ENCODE data around the gene DUSP16. TPM values are rescaled to one million over a fixed set of nuclear protein-coding genes. Genes with fewer than 3 reads are reported as not detected.

DUSP16 gene
- total RNA-seq, 1 donor, result 29.5 TPM

DNA sequence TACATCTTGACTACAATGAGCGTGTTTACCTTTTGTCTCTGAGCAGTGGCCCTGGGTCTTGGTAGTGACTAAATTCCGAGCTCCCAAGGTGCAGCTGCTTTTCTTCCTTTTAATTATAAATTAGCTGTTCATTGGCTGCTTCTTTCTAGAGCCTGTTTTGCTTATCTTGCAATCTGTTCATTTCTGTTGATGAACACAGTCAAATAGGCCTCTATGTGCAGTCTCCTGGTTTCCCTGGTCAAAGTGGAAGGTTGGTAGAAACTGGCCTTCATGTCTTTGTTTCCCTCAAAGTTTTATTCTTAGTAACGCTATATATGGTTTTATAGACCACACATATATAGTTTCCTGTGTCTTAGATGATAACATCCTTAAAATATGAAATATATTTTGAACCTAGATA, 94.1 kb downstream of the DUSP16 start:
- Histone ChIP-seq H3K9me3 (ENCODE audit: low read depth, low read length) (no peaks in the 10 kb centered on the region), H3K4me1 (ENCODE audit: insufficient read depth, low read length) (peaks cover 37% of the 10 kb centered on the region), H3K4me3 (ENCODE audit: low read length) (no peak overlapping the region), H3K27me3 (ENCODE audit: insufficient read depth, low read length) (no peaks in the 10 kb centered on the region)

- peaks cover 37% of the 10 kb centered on the region for H3K4me1 ChIP-seq (ENCODE audit: insufficient read depth, low read length)
- no peaks in the 10 kb centered on the region for H3K27me3 ChIP-seq (ENCODE audit: insufficient read depth, low read length)
- H3K4me3 ChIP-seq (ENCODE audit: low read length), result no peak overlapping the region
- H3K9me3 ChIP-seq (ENCODE audit: low read depth, low read length), result no peaks in the 10 kb centered on the region
Measured at GRCh38 chr12:12467688-12468261, 94.9 kb downstream of the DUSP16 start.

- Histone ChIP-seq H3K4me1 (ENCODE audit: insufficient read depth, low read length) (peaks cover 37% of the 10 kb centered on the region), H3K27me3 (ENCODE audit: insufficient read depth, low read length) (no peaks in the 10 kb centered on the region), H3K4me3 (ENCODE audit: low read length) (no peak overlapping the region), H3K9me3 (ENCODE audit: low read depth, low read length) (no peaks in the 10 kb centered on the region)
Measured at GRCh38 chr12:12467264-12467663, 95.4 kb downstream of the DUSP16 start.

DNA sequence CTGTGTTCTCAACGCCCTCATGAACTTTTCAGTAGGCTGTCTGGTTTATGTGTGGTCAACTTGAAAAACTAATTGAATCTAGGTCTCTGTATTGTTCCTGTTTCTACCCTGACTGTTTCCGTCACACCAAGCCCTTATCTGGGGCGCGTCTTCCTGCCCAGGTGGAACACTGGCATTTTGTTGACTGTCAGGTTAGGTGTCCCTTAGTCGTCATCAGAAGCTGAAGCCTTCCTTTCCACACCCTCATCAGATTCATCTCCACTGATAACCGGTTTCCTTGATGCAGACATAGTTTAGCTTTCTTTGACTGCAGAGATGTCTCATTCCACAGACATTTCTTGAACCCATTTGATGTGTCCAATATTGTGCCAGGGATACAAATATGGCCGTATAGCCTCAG, 96.5 kb downstream of the DUSP16 start:
- no peaks in the 10 kb centered on the region for H3K27me3 ChIP-seq (ENCODE audit: insufficient read depth, low read length)
- peaks cover 42% of the 10 kb centered on the region for H3K4me1 ChIP-seq (ENCODE audit: insufficient read depth, low read length)
- H3K9me3 ChIP-seq (ENCODE audit: low read depth, low read length), result no peaks in the 10 kb centered on the region
- no peak overlapping the region for H3K4me3 ChIP-seq (ENCODE audit: low read length)

GRCh38 chr12:12465522-12465921, 97.1 kb downstream of the DUSP16 start:
- Histone ChIP-seq H3K4me1 (ENCODE audit: insufficient read depth, low read length) (peaks cover 42% of the 10 kb centered on the region), H3K9me3 (ENCODE audit: low read depth, low read length) (no peaks in the 10 kb centered on the region), H3K4me3 (ENCODE audit: low read length) (no peak overlapping the region), H3K27me3 (ENCODE audit: insufficient read depth, low read length) (no peaks in the 10 kb centered on the region)

- Histone ChIP-seq H3K4me3 (ENCODE audit: low read length) (no peak overlapping the region), H3K4me1 (ENCODE audit: insufficient read depth, low read length) (peaks cover 26% of the 10 kb centered on the region), H3K27me3 (ENCODE audit: insufficient read depth, low read length) (no peaks in the 10 kb centered on the region), H3K9me3 (ENCODE audit: low read depth, low read length) (no peaks in the 10 kb centered on the region)
Measured at GRCh38 chr12:12461923-12462315, 100.7 kb downstream of the DUSP16 start.

DNA sequence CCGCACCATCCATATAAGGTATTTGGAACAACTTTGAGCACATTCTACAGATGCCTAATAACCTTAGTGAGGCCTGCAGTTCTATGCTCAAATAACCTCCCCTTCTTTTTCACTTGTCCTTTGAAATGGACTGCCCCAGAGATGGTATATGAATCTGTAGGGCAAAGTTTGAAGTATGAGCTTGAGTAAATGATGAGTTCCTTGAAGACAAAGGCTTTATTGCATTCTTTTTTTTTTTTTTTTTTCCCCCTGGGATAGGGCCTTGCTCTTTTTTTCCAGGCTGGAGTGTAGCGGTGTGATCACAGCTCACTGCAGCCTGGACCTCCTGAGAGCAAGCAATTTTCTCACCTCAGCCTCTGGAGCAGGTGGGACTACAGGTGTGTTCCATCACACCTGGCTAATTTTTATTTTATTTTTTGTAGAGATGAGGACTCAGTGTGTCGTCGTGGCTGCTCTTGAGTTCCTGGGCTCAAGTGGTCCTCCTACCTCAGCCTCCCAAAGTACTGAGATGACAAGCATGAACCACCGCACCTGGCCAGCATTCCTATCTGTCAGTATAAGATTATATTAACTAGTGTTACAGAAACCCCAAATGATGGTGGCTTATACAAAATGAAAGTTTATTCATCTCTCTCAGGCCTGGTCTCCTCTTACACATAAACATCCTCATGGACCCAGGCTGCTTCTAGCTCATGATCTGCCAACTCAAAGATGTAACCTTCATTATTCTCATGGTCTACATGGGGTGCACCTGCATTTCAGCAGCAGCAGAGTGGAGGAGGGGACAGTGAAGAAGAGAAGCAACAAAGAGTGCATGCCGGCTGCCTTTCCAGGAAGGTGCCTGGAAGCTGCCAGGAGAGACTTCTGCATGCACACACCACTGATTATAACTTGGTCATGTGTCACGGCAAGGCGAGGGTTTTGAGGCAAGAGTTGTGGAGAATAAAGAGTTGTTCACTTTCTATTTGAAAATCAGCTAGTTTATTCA, 101.4 kb downstream of the DUSP16 start:
- Histone ChIP-seq H3K27me3 (ENCODE audit: insufficient read depth, low read length) (no peaks in the 10 kb centered on the region), H3K4me1 (ENCODE audit: insufficient read depth, low read length) (peaks cover 19% of the 10 kb centered on the region), H3K9me3 (ENCODE audit: low read depth, low read length) (no peaks in the 10 kb centered on the region), H3K4me3 (ENCODE audit: low read length) (no peak overlapping the region)

DNA sequence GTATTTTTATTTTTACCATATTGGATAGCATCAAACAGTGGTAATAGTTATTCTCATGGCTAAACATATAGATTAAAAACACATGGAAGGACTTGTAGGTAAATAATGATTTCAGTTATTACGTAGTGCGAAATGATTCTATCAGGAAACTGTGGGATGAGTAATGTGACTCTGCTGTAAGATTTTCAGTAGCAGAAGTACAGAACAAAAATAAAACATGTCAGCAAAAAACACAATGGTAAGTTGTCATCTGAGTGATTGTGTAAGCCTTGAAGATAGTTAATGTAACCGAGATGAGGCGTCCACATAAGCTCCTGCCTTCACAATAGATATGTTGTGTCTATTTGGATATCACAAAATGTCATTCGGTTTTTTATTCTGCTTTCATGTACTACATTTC, 106.0 kb downstream of the DUSP16 start:
- H3K4me3 ChIP-seq (ENCODE audit: low read length), result no peak overlapping the region

DNA sequence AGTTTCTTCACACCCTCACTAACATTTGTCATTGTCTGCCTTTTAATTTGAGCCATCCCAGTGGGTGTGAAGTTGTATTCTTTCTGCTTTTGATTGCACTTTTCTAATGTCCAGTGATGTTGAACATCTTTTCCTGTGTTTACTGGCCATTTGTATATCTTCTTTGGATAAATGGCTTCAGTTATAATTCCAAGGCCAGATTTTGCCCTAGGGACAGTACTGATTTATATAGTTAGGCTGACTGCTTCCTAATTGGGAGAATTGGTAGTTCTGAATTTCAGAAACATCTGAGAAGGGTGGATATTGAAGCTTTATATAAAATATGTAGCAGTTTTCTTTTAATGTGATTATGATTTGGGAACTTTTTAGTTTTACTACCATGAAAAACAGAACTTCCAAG, 108.3 kb downstream of the DUSP16 start:
- peaks cover 9% of the 10 kb centered on the region for H3K4me1 ChIP-seq (ENCODE audit: insufficient read depth, low read length)
- H3K4me3 ChIP-seq (ENCODE audit: low read length), result no peak overlapping the region
- H3K27me3 ChIP-seq (ENCODE audit: insufficient read depth, low read length), result no peaks in the 10 kb centered on the region
- no peaks in the 10 kb centered on the region for H3K9me3 ChIP-seq (ENCODE audit: low read depth, low read length)

More for the DNA sequence above, 106.0 kb downstream of the DUSP16 start:
- Histone ChIP-seq H3K9me3 (ENCODE audit: low read depth, low read length) (no peaks in the 10 kb centered on the region), H3K27me3 (ENCODE audit: insufficient read depth, low read length) (no peaks in the 10 kb centered on the region), H3K4me1 (ENCODE audit: insufficient read depth, low read length) (peaks cover 3% of the 10 kb centered on the region)

GRCh38 chr12:12453635-12454034, 109.0 kb downstream of the DUSP16 start:
- no peaks in the 10 kb centered on the region for H3K9me3 ChIP-seq (ENCODE audit: low read depth, low read length)
- peaks cover 15% of the 10 kb centered on the region for H3K4me1 ChIP-seq (ENCODE audit: insufficient read depth, low read length)
- H3K4me3 ChIP-seq (ENCODE audit: low read length), result no peak overlapping the region
- no peaks in the 10 kb centered on the region for H3K27me3 ChIP-seq (ENCODE audit: insufficient read depth, low read length)

DNA sequence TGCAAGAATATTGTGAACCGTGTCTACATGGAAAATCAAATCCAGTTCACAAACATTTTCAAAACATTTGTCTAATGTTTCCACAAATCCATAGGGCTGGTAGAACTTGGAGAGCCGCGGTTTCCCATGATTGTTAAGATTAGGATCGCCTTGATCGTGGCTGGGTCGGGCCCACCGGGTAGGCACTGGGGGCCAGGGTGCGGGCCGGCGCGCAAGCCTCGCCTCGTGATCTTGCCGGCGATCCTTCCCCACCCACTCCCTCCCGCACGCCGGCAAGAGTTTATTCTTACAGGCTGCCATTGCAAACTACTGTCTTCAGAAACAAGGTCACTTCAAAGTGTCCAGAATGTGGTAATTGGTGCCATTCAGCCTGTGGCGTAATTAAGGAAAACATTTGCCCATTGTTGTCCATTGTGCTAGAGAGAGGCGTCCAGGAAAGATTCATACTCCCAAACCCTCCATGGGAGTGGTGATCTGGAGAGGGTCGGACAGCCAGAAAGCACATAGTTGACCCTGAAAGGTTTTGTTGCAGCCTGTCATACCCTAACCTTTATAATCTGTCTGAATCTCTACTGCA, 110.2 kb downstream of the DUSP16 start:
- Histone ChIP-seq H3K4me3 (ENCODE audit: low read length) (no peak overlapping the region), H3K9me3 (ENCODE audit: low read depth, low read length) (no peaks in the 10 kb centered on the region), H3K4me1 (ENCODE audit: insufficient read depth, low read length) (peaks cover 17% of the 10 kb centered on the region), H3K27me3 (ENCODE audit: insufficient read depth, low read length) (no peaks in the 10 kb centered on the region)

- Histone ChIP-seq H3K4me1 (ENCODE audit: insufficient read depth, low read length) (peaks cover 30% of the 10 kb centered on the region), H3K9me3 (ENCODE audit: low read depth, low read length) (no peaks in the 10 kb centered on the region), H3K4me3 (ENCODE audit: low read length) (no peak overlapping the region), H3K27me3 (ENCODE audit: insufficient read depth, low read length) (no peaks in the 10 kb centered on the region)
Measured at GRCh38 chr12:12451098-12451497, 111.6 kb downstream of the DUSP16 start.

GRCh38 chr12:12450043-12450471, 112.6 kb downstream of the DUSP16 start:
- H3K4me3 ChIP-seq (ENCODE audit: low read length), result no peak overlapping the region
- no peaks in the 10 kb centered on the region for H3K9me3 ChIP-seq (ENCODE audit: low read depth, low read length)
- H3K27me3 ChIP-seq (ENCODE audit: insufficient read depth, low read length), result no peaks in the 10 kb centered on the region
- peaks cover 30% of the 10 kb centered on the region for H3K4me1 ChIP-seq (ENCODE audit: insufficient read depth, low read length)

DNA sequence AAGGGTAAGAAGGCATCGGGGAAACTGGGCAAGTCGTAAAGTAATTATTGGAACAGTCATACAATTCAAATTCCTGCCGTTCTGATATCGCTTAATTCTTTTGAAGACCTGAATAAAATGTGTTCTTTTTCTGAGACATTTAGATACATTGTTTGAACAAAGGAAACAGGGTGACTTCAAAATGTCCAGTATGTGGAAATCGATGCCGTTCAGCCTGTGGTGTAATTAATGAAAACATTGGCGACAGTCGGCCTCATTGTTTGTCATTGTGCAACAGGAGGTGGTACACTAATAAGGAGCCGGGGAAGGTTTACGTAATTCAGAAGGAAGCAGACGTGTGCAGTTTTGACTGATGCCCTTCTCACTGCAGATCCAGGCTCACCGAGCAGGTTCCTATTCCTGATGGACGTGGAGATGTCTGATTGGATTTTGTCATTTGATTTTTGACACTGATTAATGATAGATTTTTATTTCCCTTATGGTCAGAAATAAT, 113.1 kb downstream of the DUSP16 start:
- H3K27me3 ChIP-seq (ENCODE audit: insufficient read depth, low read length), result no peaks in the 10 kb centered on the region
- no peaks in the 10 kb centered on the region for H3K9me3 ChIP-seq (ENCODE audit: low read depth, low read length)

DNA sequence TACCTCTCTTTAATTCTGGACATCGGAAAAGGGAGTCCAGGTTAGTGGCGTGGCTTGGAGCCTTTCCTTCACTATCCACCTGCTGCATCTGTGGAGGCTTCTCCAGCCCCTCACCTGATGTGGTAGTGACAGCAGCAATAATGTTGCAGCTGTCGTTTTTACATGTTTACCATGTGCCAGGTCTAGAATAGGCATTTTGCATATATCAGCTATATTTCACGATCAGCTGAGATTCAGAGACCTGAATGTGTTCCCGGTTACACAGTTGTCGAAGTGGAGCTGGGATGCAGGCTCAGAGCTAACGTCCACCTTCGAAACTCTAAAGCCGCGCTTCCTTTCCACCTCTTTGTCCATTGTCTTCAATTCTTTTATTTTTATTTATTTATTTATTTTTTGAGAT, 114.8 kb downstream of the DUSP16 start:
- H3K4me1 ChIP-seq (ENCODE audit: insufficient read depth, low read length), result peaks cover 42% of the 10 kb centered on the region
- no peak overlapping the region for H3K4me3 ChIP-seq (ENCODE audit: low read length)
- H3K27me3 ChIP-seq (ENCODE audit: insufficient read depth, low read length), result no peaks in the 10 kb centered on the region
- H3K9me3 ChIP-seq (ENCODE audit: low read depth, low read length), result no peaks in the 10 kb centered on the region

More for the DNA sequence above, 113.1 kb downstream of the DUSP16 start:
- peaks cover 33% of the 10 kb centered on the region for H3K4me1 ChIP-seq (ENCODE audit: insufficient read depth, low read length)
- no peak overlapping the region for H3K4me3 ChIP-seq (ENCODE audit: low read length)
